ENCODE results near the gene HES7.

DNA sequence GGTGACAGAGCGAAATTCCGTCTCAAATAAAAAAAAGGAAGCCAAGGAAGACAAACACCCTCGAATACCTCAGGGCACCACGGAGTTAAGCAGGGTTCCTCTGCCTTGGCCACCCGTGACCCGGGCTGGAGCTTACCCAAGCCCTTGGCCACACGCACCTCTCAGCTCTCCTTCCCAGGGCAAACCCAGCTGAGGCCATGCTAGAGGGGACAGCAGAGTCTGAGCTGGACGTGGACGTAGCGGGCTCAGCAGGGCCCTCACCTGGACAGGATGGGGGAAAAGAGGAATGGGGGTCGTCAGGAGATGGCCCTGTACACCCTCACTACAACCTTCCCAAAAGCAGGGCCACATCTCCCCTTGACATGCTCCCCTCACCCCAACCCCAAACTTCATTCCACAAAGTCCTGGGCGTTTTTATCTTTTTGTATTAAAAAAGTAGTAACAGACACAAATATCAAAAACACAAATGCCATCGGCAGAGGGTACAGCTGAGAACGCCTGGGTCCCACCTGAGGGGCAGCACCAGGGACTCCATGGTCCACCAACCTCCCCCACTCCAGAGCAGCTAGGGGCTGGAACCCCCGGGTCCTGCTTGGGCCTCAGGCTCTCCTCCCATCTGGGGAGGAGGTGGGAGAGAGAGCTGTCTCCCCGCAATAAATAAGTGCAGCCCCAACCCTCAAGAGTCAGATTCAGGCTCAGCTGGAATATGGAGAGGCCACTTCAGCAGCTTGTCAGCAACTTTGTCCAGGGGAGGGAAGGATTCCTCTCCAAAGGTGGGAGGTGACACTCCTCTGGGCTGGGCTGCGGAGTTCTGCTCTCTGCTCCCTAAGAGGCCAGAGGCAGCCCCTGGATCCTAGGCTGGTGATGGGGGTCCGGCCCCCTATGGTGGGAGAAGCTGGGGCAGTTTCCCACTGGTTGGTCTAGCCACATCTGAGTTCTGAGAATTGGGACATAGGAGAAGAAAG lies 16.4 kb upstream of the HES7 start:
- TF ChIP-seq, protein P1, sequence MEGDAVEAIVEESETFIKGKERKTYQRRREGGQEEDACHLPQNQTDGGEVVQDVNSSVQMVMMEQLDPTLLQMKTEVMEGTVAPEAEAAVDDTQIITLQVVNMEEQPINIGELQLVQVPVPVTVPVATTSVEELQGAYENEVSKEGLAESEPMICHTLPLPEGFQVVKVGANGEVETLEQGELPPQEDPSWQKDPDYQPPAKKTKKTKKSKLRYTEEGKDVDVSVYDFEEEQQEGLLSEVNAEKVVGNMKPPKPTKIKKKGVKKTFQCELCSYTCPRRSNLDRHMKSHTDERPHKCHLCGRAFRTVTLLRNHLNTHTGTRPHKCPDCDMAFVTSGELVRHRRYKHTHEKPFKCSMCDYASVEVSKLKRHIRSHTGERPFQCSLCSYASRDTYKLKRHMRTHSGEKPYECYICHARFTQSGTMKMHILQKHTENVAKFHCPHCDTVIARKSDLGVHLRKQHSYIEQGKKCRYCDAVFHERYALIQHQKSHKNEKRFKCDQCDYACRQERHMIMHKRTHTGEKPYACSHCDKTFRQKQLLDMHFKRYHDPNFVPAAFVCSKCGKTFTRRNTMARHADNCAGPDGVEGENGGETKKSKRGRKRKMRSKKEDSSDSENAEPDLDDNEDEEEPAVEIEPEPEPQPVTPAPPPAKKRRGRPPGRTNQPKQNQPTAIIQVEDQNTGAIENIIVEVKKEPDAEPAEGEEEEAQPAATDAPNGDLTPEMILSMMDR (IDR thresholded peaks at IDR 0.05; ENCODE audit: poor library complexity, severe bottlenecking) = no peak
- TF ChIP-seq POLR2AphosphoS5 (IDR thresholded peaks at IDR 0.05) (no peak), TAF1 (IDR thresholded peaks at IDR 0.05; ENCODE audit: low read depth) (no peak), EZH2 (IDR thresholded peaks at IDR 0.05; ENCODE audit: borderline replicate concordance, insufficient read depth, low read length, poor library complexity, severe bottlenecking) (no peak), EP300 (conservative IDR thresholded peaks at IDR 0.05; ENCODE audit: poor library complexity, severe bottlenecking) (no peak), MXI1 (conservative IDR thresholded peaks at IDR 0.05; ENCODE audit: poor library complexity, severe bottlenecking) (no peak), SMC3 (conservative IDR thresholded peaks at IDR 0.05; ENCODE audit: poor library complexity) (no peak), RAD21 (conservative IDR thresholded peaks at IDR 0.05) (no peak)
- TF ChIP-seq, protein P2, sequence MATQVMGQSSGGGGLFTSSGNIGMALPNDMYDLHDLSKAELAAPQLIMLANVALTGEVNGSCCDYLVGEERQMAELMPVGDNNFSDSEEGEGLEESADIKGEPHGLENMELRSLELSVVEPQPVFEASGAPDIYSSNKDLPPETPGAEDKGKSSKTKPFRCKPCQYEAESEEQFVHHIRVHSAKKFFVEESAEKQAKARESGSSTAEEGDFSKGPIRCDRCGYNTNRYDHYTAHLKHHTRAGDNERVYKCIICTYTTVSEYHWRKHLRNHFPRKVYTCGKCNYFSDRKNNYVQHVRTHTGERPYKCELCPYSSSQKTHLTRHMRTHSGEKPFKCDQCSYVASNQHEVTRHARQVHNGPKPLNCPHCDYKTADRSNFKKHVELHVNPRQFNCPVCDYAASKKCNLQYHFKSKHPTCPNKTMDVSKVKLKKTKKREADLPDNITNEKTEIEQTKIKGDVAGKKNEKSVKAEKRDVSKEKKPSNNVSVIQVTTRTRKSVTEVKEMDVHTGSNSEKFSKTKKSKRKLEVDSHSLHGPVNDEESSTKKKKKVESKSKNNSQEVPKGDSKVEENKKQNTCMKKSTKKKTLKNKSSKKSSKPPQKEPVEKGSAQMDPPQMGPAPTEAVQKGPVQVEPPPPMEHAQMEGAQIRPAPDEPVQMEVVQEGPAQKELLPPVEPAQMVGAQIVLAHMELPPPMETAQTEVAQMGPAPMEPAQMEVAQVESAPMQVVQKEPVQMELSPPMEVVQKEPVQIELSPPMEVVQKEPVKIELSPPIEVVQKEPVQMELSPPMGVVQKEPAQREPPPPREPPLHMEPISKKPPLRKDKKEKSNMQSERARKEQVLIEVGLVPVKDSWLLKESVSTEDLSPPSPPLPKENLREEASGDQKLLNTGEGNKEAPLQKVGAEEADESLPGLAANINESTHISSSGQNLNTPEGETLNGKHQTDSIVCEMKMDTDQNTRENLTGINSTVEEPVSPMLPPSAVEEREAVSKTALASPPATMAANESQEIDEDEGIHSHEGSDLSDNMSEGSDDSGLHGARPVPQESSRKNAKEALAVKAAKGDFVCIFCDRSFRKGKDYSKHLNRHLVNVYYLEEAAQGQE (IDR thresholded peaks at IDR 0.05; ENCODE audit: borderline replicate concordance) = no peak

Data from neural cell (in vitro differentiated cells).